NOMO-1 treated with DMSO at 0.1 percent for 48 hours (cell line): ENCODE data around the gene LRIG1.

Experiments used
- DNase-seq: peaks from one replicate; lab custom pipeline; 2025; ENCODE audit not compliant: unreplicated experiment; lab: John Stamatoyannopoulos, UW

Gene LRIG1

DNA sequence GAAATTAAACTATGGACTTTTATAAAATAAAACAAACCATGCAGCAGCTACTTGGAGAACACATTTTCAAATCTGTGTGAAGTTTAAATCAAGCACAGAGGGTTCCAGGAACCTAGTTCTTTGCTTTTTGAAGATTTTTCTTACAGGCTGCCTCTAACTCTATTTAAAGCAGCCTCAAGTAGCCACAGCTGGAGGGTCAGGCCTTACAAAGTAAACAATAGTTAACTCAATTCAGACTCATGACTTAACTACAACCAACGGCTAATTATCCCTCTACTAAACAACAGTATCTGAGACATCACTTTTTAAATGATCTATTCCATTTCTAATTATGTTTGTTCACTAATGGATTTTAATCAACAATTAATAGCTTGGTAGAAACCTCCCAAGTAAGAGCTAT, 9.8 kb downstream of the LRIG1 start:
- DNase-seq: no peak

DNA sequence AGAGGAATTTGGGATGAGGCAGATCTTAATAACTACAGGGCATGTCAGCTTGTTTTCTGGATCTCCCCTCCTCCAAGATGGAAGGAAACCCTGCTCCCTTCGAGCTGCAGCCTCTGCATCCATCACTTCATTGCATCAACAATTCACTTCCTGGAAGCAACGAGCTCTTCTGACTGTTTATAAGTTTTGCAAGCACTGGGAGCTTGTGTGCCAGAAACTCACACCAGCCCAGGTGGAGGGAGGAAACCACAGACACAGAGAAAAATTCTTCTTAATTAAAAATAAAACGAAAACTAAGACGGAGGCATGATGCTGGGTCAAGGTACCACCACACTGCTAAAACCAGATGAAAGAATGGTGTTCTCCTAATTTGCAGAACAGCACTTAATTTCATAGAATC, 10.6 kb downstream of the LRIG1 start:
- peak; percentile 28 for DNase-seq

DNA sequence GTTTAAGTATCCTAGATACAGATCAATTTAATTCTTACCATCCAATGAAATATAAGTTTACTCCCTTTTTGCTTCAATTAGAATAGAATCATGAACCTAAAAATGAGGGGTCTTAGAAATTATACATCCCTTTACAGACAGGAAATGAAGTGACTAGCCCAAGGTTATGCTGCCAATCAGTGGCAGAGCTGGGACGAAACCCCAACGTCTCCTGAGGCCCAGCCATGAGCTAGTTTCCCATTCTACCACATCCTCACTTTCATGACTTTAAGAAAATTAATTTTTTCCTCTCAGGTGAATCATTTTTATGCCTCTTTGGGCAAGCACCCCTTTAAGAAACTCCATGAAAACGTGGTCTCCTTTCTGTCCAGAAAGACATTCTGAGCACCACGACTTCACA, 11.2 kb downstream of the LRIG1 start:
- no peak for DNase-seq

- DNase-seq: no peak
Measured at GRCh38 chr3:66489115-66489514, 11.7 kb downstream of the LRIG1 start.

- DNase-seq: no peak
Measured at GRCh38 chr3:66488492-66488891, 12.3 kb downstream of the LRIG1 start.

GRCh38 chr3:66487465-66487864, 13.4 kb downstream of the LRIG1 start:
- no peak for DNase-seq

GRCh38 chr3:66486646-66487045, 14.2 kb downstream of the LRIG1 start:
- DNase-seq: no peak

- DNase-seq: no peak
Measured at GRCh38 chr3:66486202-66486601, 14.6 kb downstream of the LRIG1 start.

GRCh38 chr3:66485291-66485968, 15.4 kb downstream of the LRIG1 start:
- DNase-seq: no peak

GRCh38 chr3:66484106-66484844, 16.5 kb downstream of the LRIG1 start:
- no peak for DNase-seq

GRCh38 chr3:66483409-66483906, 17.4 kb downstream of the LRIG1 start:
- DNase-seq: no peak

DNA sequence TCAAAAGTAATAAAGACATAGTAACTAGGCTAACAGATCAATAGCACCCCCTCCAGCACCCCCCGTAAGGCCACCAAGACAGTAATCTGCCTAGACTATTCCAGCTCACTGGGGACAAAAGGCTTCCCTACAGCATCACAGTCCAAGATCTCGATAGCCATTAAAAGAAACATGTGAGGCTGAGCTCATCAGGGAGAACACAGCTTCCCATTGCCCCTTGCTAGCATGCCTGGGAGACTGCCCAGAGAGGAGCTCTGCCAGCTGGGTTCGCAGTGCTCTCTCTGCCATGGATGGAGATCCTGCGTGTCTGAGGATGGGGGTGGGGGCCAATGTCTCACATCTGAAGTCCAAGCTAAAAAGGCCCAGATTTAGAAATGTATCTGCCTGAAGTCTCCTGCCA, 17.8 kb downstream of the LRIG1 start:
- no peak for DNase-seq

DNA sequence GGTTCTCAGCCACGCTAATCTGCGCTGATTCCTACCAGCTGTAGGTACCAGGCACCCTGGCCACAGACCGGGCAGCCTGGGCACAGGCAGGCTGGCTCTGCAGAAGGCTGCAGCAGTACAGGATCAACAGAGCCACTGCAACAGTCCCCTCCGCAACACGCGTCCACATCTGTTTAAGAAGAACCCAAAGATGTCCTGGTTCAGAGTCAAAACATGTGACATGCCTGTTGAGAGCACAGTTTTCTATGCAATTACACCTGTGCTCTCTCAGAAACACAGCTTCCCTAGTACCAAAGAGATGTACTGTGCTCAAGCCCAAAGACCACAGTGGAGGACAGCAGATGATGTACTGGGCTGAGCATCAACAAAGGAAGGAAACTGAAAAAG, 18.8 kb downstream of the LRIG1 start:
- no peak for DNase-seq

- DNase-seq: no peak
Measured at GRCh38 chr3:66481071-66482017, 19.5 kb downstream of the LRIG1 start.

- no peak for DNase-seq
Measured at GRCh38 chr3:66480666-66481065, 20.2 kb downstream of the LRIG1 start.

DNA sequence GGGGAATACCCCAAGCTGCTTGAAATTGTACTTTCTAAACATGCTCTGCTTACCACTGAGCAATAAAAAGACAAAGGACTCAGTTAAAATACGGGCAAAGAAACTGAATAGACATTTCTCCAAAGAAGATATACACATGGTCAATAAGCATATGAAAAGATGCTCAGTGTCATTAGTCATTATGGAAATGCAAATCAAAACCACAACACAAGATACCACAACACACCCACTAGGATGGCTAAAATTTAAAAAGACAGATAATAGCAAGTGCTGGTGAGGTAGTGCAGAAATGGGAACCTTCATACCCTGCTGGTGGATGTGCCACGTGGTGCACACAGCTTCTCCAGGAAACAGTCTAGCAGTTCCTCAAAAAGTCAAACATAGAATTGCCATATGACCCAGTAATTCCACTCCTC, 21.3 kb downstream of the LRIG1 start:
- DNase-seq: no peak

GRCh38 chr3:66478960-66479359, 21.9 kb downstream of the LRIG1 start:
- no peak for DNase-seq

DNA sequence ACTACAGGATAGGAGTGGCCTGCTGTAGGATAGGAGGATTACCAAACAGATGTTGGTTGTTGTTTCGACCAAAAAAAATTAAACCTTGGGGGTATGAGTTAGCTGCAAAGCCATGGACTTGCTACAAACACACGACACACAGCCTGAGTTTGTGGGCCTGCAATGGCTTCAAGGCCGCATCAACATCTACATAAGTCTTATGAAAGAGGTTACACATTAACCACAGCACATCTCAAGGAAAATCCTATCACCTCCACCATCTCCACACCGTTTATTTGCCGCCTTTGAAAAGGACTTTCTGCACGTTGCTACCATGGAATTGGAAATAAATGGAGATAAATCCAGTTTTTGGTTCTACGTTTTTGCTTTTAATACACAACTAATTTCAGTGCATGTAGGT, 23.0 kb downstream of the LRIG1 start:
- no peak for DNase-seq

- DNase-seq: no peak
Measured at GRCh38 chr3:66476852-66477381, 23.9 kb downstream of the LRIG1 start.

DNA sequence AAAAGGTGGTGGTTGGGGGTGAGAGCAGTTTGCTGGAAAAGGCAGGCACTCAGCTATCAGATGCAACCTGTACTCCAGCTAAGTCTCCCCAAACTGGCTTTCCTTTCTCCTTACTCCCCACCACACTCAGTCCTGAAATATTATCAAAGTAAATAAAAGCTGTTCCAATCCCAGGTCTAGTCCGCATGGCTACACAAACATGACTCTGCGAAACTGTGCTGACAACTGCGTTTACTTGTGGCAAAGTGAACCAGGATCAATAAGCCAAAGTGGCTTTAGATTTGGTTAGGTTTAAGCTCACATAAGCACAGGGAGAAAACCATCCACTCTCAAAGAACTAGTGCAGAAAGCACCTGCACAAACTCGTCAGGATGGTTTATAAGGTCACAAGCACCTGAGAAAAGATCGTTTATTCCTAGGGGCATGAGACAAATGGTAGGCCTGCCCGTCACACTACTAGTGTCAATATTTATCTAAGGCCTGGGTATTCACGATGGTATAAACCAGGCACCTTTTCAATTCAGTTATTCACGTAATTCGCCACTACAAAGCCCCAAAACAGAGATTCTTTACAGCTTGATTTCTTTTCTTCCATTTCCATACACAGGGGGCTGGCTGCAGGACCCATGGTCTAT, 25.3 kb downstream of the LRIG1 start:
- DNase-seq: no peak

DNA sequence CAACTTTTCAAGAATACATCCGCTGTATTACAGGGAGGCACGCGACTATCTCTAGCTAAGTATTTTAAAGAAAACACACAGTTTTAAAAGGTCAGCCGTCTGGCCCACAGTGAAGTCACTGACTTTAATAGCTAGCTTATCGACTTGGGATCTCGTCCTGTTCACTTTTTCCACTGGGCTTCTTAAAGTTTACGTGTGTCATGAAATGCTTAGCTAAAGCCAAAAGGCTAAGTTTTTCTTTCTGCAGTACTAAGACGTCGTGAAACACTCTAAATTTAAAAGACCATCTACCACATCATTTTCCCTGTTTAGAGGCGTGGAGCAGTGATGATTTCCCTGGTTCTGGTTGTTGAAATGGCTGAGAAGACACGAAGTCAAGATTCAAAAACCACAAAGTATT, 27.1 kb downstream of the LRIG1 start:
- no peak for DNase-seq
